GM19463 (cell line): ENCODE measurements around the gene SERPINC1.
"Not testable (repeated sequence)": the region's sequence is repeated elsewhere in the genome, so short reads cannot be mapped to it uniquely, and the experiment has no call there.

Experiments used
- ATAC-seq: cut with Tn5 transposase; IDR thresholded peaks from one replicate; pipeline ENCODE4 v1.9.1; 2021; ENCODE audit warnings: mild to moderate bottlenecking, moderate library complexity; ENCODE audit not compliant: unreplicated experiment

SERPINC1 gene

GRCh38 chr1:173917149-173917548, at the start of gene SERPINC1:
TSS of gene SERPINC1 (minus strand) at chr1:173917327. CDS start at chr1:173917259, 68 bp downstream.
- no peak for ATAC-seq

GRCh38 chr1:173965896-173966295, 48.8 kb upstream of the SERPINC1 start:
- ATAC-seq: not testable (repeated sequence)

- ATAC-seq: no peak
Measured at GRCh38 chr1:173963477-173963876, 46.4 kb upstream of the SERPINC1 start.

- ATAC-seq: no peak
Measured at GRCh38 chr1:173960625-173961024, 43.5 kb upstream of the SERPINC1 start.

GRCh38 chr1:173954179-173954578, 37.1 kb upstream of the SERPINC1 start:
- no peak for ATAC-seq

- no peak for ATAC-seq
Measured at GRCh38 chr1:173948594-173948993, 31.5 kb upstream of the SERPINC1 start.

- no peak for ATAC-seq
Measured at GRCh38 chr1:173946380-173946921, 29.3 kb upstream of the SERPINC1 start.

- peak; percentile 51 for ATAC-seq
Measured at GRCh38 chr1:173937062-173937461, 19.9 kb upstream of the SERPINC1 start.

- no peak for ATAC-seq
Measured at GRCh38 chr1:173934440-173934839, 17.3 kb upstream of the SERPINC1 start.

GRCh38 chr1:173930541-173930940, 13.4 kb upstream of the SERPINC1 start:
- not testable (repeated sequence) for ATAC-seq

- no peak for ATAC-seq
Measured at GRCh38 chr1:173925306-173926242, 8.4 kb upstream of the SERPINC1 start.

- ATAC-seq: no peak
Measured at GRCh38 chr1:173920861-173921260, 3.7 kb upstream of the SERPINC1 start.

- ATAC-seq: no peak
Measured at GRCh38 chr1:173917635-173918493, 737 bp upstream of the SERPINC1 start.

- ATAC-seq: no peak
Measured at GRCh38 chr1:173916667-173917066, 460 bp downstream of the SERPINC1 start.

- ATAC-seq: no peak
Measured at GRCh38 chr1:173915596-173915995, 1.5 kb downstream of the SERPINC1 start.

GRCh38 chr1:173914366-173914871, 2.7 kb downstream of the SERPINC1 start:
- no peak for ATAC-seq

GRCh38 chr1:173913111-173913510, 4.0 kb downstream of the SERPINC1 start:
- no peak for ATAC-seq

- no peak for ATAC-seq
Measured at GRCh38 chr1:173903827-173904531, 13.1 kb downstream of the SERPINC1 start.

GRCh38 chr1:173900992-173901391, 16.1 kb downstream of the SERPINC1 start:
- ATAC-seq: no peak

- no peak for ATAC-seq
Measured at GRCh38 chr1:173900427-173900826, 16.7 kb downstream of the SERPINC1 start.
